HEK293 (cell line): ENCODE results near the gene RTCB.

ENCODE experiments used
- BCL11A ChIP-seq: fragments of 450-650 bp; formaldehyde crosslinking; IDR thresholded peaks from 2 replicates; pipeline ENCODE4 v1.5.1; 2016; ENCODE audit warnings: low read depth, missing biosample characterization, missing genetic modification characterization
- CTCF ChIP-seq: fragments of 450-650 bp; formaldehyde crosslinking; IDR thresholded peaks from 2 replicates; pipeline ENCODE4 v1.5.1; 2016; ENCODE audit warnings: missing biosample characterization, missing genetic modification characterization
- GLIS1 ChIP-seq: fragments of 450-650 bp; formaldehyde crosslinking; IDR thresholded peaks from 2 replicates; pipeline ENCODE4 v1.5.1; 2016; ENCODE audit warnings: missing biosample characterization, missing genetic modification characterization
- PRDM10 ChIP-seq: fragments of 450-650 bp; formaldehyde crosslinking; IDR thresholded peaks from 2 replicates; pipeline ENCODE4 v1.5.1; 2016; ENCODE audit warnings: missing biosample characterization, missing genetic modification characterization
- PRDM6 ChIP-seq: fragments of 450-650 bp; formaldehyde crosslinking; IDR thresholded peaks from 2 replicates; pipeline ENCODE4 v1.5.1; 2017; ENCODE audit warnings: missing biosample characterization, missing genetic modification characterization
- REST ChIP-seq: fragments of 450-650 bp; formaldehyde crosslinking; IDR thresholded peaks from 2 replicates; pipeline ENCODE4 v1.5.1; 2016; ENCODE audit warnings: missing biosample characterization, missing genetic modification characterization
- SP3 ChIP-seq: fragments of 450-650 bp; formaldehyde crosslinking; IDR thresholded peaks from 2 replicates; pipeline ENCODE4 v1.5.1; 2016; ENCODE audit warnings: missing biosample characterization, missing genetic modification characterization
- TCF7L2 ChIP-seq: IDR thresholded peaks from 2 replicates; pipeline ENCODE4 v1.6.1; 2011; ENCODE audit warnings: low read depth, mild to moderate bottlenecking, inconsistent platforms, low read length, moderate library complexity, borderline replicate concordance
- TSHZ1 ChIP-seq: fragments of 450-650 bp; formaldehyde crosslinking; IDR thresholded peaks from 2 replicates; pipeline ENCODE4 v1.5.1; 2016; ENCODE audit warnings: missing biosample characterization, missing genetic modification characterization, borderline replicate concordance
- ZBTB10 ChIP-seq: fragments of 450-650 bp; formaldehyde crosslinking; IDR thresholded peaks from 2 replicates; pipeline ENCODE4 v1.5.1; 2016; ENCODE audit warnings: missing biosample characterization, missing genetic modification characterization
- ZBTB21 ChIP-seq: fragments of 450-650 bp; formaldehyde crosslinking; IDR thresholded peaks from 2 replicates; pipeline ENCODE4 v1.5.1; 2017; ENCODE audit warnings: missing biosample characterization, missing genetic modification characterization
- ZBTB49 ChIP-seq: fragments of 450-650 bp; formaldehyde crosslinking; IDR thresholded peaks from 2 replicates; pipeline ENCODE4 v1.5.1; 2016; ENCODE audit warnings: missing biosample characterization, missing genetic modification characterization, low read depth
- ZNF202 ChIP-seq: fragments of 450-650 bp; formaldehyde crosslinking; IDR thresholded peaks from 2 replicates; pipeline ENCODE4 v1.5.1; 2016; ENCODE audit warnings: missing biosample characterization, missing genetic modification characterization, borderline replicate concordance
- ZNF366 ChIP-seq: fragments of 450-650 bp; formaldehyde crosslinking; conservative IDR thresholded peaks from 2 replicates; pipeline ENCODE4 v1.5.1; 2016; ENCODE audit warnings: missing biosample characterization, missing genetic modification characterization
- ZNF37A ChIP-seq: fragments of 450-650 bp; IDR thresholded peaks from 2 replicates; pipeline ENCODE4 v1.5.1; 2018; ENCODE audit warnings: missing biosample characterization, missing genetic modification characterization
- ZNF449 ChIP-seq: fragments of 450-650 bp; formaldehyde crosslinking; IDR thresholded peaks from 2 replicates; pipeline ENCODE4 v1.5.1; 2017; ENCODE audit warnings: missing biosample characterization, mild to moderate bottlenecking, missing genetic modification characterization, moderate library complexity
- ZNF514 ChIP-seq: fragments of 450-650 bp; formaldehyde crosslinking; IDR thresholded peaks from 2 replicates; pipeline ENCODE4 v1.5.1; 2016; ENCODE audit warnings: missing biosample characterization, missing genetic modification characterization

RTCB gene

GRCh38 chr22:32448980-32449379 lies 36.9 kb upstream of the RTCB start (continued):
- TF ChIP-seq PRDM10 (peak; percentile 30; the same call in 1 of the 2 replicates), REST (no peak), ZBTB10 (tag by site-specific recombination) (no peak), GLIS1 (tag by site-specific recombination) (no peak), ZNF202 (no peak), BCL11A (tag by site-specific recombination) (no peak), ZNF514 (tag by site-specific recombination) (no peak), CTCF (tag by site-specific recombination) (no peak), ZBTB21 (tag by site-specific recombination) (peak; percentile 58; the same call in 1 of the 2 replicates), TCF7L2 (no peak), SP3 (tag by site-specific recombination) (no peak), ZBTB49 (tag by site-specific recombination) (no peak), TSHZ1 (peak; percentile 23; the same call in 1 of the 2 replicates), PRDM6 (tag by site-specific recombination) (no peak), ZNF449 (tag by site-specific recombination) (no peak), ZNF37A (tag by site-specific recombination) (no peak), ZNF366 (tag by site-specific recombination) (no peak)
